GM20000 (cell line): Measurements from ENCODE around the gene FXR1.
"Not testable (repeated sequence)": the region's sequence is repeated elsewhere in the genome, so short reads cannot be mapped to it uniquely, and the experiment has no call there.

Experiments
- DNase-seq: peaks from one replicate; pipeline ENCODE4 v3.0.0; 2012; ENCODE audit warnings: low spot score
- CTCF ChIP-seq: IDR thresholded peaks from 2 replicates; pipeline ENCODE4 v1.5.1; 2012; ENCODE audit warnings: mild to moderate bottlenecking, control low read depth; ENCODE audit errors: extremely low read depth, missing control alignments

FXR1 gene

GRCh38 chr3:180987344-180987743 lies 74.9 kb downstream of the FXR1 start:
- no peak for DNase-seq
- TF ChIP-seq CTCF = no peak

GRCh38 chr3:180989291-180990163 lies 77.1 kb downstream of the FXR1 start, which contains the start of gene DNAJC19:
Gene DNAJC19 (minus strand): TSS chr3:180989736. CDS start chr3:180989602, 134 bp downstream.
- TF ChIP-seq CTCF = no peak
- DNase-seq = peak; percentile 86

- DNase-seq = no peak
- no peak for TF ChIP-seq CTCF
These were observed 78.0 kb downstream of the FXR1 start for GRCh38 chr3:180990505-180990904.

GRCh38 chr3:180996415-180996932 lies 84.0 kb downstream of the FXR1 start:
- no peak for TF ChIP-seq CTCF
- DNase-seq = no peak

GRCh38 chr3:181002331-181002730 lies 89.9 kb downstream of the FXR1 start:
- DNase-seq = not testable (repeated sequence)

GRCh38 chr3:181003469-181003868 lies 91.0 kb downstream of the FXR1 start:
- not testable (repeated sequence) for DNase-seq

GRCh38 chr3:181006541-181006940 lies 94.1 kb downstream of the FXR1 start:
- no peak for TF ChIP-seq CTCF
- DNase-seq = no peak

GRCh38 chr3:181007262-181007661 lies 94.8 kb downstream of the FXR1 start:
- TF ChIP-seq CTCF = no peak
- DNase-seq = no peak
